Measurements from ENCODE around the gene TEF.

GRCh38 chr22:41435560-41435959, 53.8 kb downstream of the TEF start:
- TF ChIP-seq CTCF (conservative IDR thresholded peaks at IDR 0.05) (no peak), EZH2 (IDR thresholded peaks at IDR 0.05; ENCODE audit: low read depth) (no peak)
